ENCODE results near the gene VSIG8.

- no peak for TF ChIP-seq EZH2 (IDR thresholded peaks at IDR 0.05)
- TF ChIP-seq FOXP2 (optimal IDR thresholded peaks at IDR 0.05; ENCODE audit: control extremely low read depth, extremely low read length, insufficient read depth): no peak
Measured at GRCh38 chr1:159860456-159860855, 2.0 kb downstream of the VSIG8 start.

Measured in SK-N-MC (cell line).